HG02678 (cell line): Measurements from ENCODE around the gene FAIM.
"Not testable (repeated sequence)": the region's sequence is repeated elsewhere in the genome, so short reads cannot be mapped to it uniquely, and the experiment has no call there.

Source experiments
- ATAC-seq: cut with Tn5 transposase; IDR thresholded peaks from one replicate; pipeline ENCODE4 v1.9.1; 2021; ENCODE audit warnings: mild to moderate bottlenecking, moderate library complexity; ENCODE audit not compliant: unreplicated experiment

FAIM gene

GRCh38 chr3:138600100-138600745 lies 8.3 kb upstream of the FAIM start:
- ATAC-seq = no peak

GRCh38 chr3:138601661-138602060 lies 6.9 kb upstream of the FAIM start:
- not testable (repeated sequence) for ATAC-seq

- ATAC-seq = not testable (repeated sequence)
These were observed 4.4 kb upstream of the FAIM start for GRCh38 chr3:138604106-138604595.

GRCh38 chr3:138609898-138610266 lies 1.3 kb downstream of the FAIM start:
- no peak for ATAC-seq

- no peak for ATAC-seq
These were observed 6.9 kb downstream of the FAIM start for GRCh38 chr3:138615462-138615861.

- ATAC-seq = no peak
These were observed 11.9 kb downstream of the FAIM start for GRCh38 chr3:138620431-138620830.

GRCh38 chr3:138624518-138624917 lies 15.9 kb downstream of the FAIM start:
- ATAC-seq = no peak

- ATAC-seq = no peak
These were observed 17.3 kb downstream of the FAIM start for GRCh38 chr3:138625707-138626365.

- no peak for ATAC-seq
These were observed 21.0 kb downstream of the FAIM start for GRCh38 chr3:138629526-138629925.

GRCh38 chr3:138638641-138639040 lies 30.1 kb downstream of the FAIM start:
- no peak for ATAC-seq

GRCh38 chr3:138640537-138640936 lies 32.0 kb downstream of the FAIM start:
- ATAC-seq = no peak

- ATAC-seq = no peak
These were observed 33.8 kb downstream of the FAIM start for GRCh38 chr3:138642226-138642926.

- ATAC-seq = no peak
These were observed 34.3 kb downstream of the FAIM start for GRCh38 chr3:138642927-138643253.

- ATAC-seq = no peak
These were observed 37.4 kb downstream of the FAIM start for GRCh38 chr3:138646008-138646407.

GRCh38 chr3:138646513-138646912 lies 37.9 kb downstream of the FAIM start:
- no peak for ATAC-seq

GRCh38 chr3:138649134-138649533 lies 40.6 kb downstream of the FAIM start:
- no peak for ATAC-seq

GRCh38 chr3:138653567-138653966 lies 45.0 kb downstream of the FAIM start:
- no peak for ATAC-seq

- ATAC-seq = no peak
These were observed 48.9 kb downstream of the FAIM start for GRCh38 chr3:138657508-138657907.

- no peak for ATAC-seq
These were observed 59.5 kb downstream of the FAIM start for GRCh38 chr3:138668107-138668506.

- ATAC-seq = no peak
These were observed 61.8 kb downstream of the FAIM start for GRCh38 chr3:138670407-138670806.

GRCh38 chr3:138673641-138674530 lies 65.3 kb downstream of the FAIM start:
- ATAC-seq = no peak
